ENCODE measurements around the gene GPR27. TPM values are rescaled to one million over a fixed set of nuclear protein-coding genes. Genes with fewer than 3 reads are reported as not detected.

GPR27 gene
- total and polyA plus RNA-seq, 2 experiments from 2014 or later, result 2.9 to 3.1 TPM

- Histone ChIP-seq H2AFZ (no peak overlapping the region), H3K4me3 (no peak overlapping the region), H3K9me3 (ENCODE audit: low read depth) (no peaks in the 10 kb centered on the region), H4K20me1 (ENCODE audit: insufficient read depth, poor library complexity, severe bottlenecking) (no peaks in the 10 kb centered on the region), H3K27ac (no peak overlapping the region), H3K4me2 (no peak overlapping the region), H3K36me3 (replicated peaks; ENCODE audit: insufficient read depth, low read depth) (no peaks in the 10 kb centered on the region), H3K79me2 (no peaks in the 10 kb centered on the region), H3K27me3 (peaks cover 13% of the 10 kb centered on the region), H3K9me2 (replicated peaks; ENCODE audit: insufficient read depth) (no peaks in the 10 kb centered on the region), H3K4me1 (ENCODE audit: insufficient read depth) (no peaks in the 10 kb centered on the region)
- no peak for DNase-seq (ENCODE audit: low spot score)
- WGBS (ENCODE audit: low lambda C conversion rate, missing lambda C conversion rate), result 88% methylated on average over 2 of the region's 2 CpGs
- no peak for TF ChIP-seq CTCF (IDR thresholded peaks at IDR 0.05; ENCODE audit: poor library complexity)
- no peak for TF ChIP-seq EZH2phosphoT487 (IDR thresholded peaks at IDR 0.05; ENCODE audit: low read depth, severe bottlenecking, unreplicated experiment)
- no peak for TF ChIP-seq EZH2 (IDR thresholded peaks at IDR 0.05; ENCODE audit: borderline replicate concordance)
These were observed 48.3 kb downstream of the GPR27 start for GRCh38 chr3:71801986-71802385.

GRCh38 chr3:71803248-71803647, 49.6 kb downstream of the GPR27 start:
- Histone ChIP-seq H3K79me2 (no peaks in the 10 kb centered on the region), H4K20me1 (ENCODE audit: insufficient read depth, poor library complexity, severe bottlenecking) (no peaks in the 10 kb centered on the region), H3K36me3 (replicated peaks; ENCODE audit: insufficient read depth, low read depth) (no peaks in the 10 kb centered on the region), H3K27me3 (peaks cover 13% of the 10 kb centered on the region), H3K4me1 (ENCODE audit: insufficient read depth) (no peaks in the 10 kb centered on the region), H3K4me2 (no peak overlapping the region), H3K9me2 (replicated peaks; ENCODE audit: insufficient read depth) (no peaks in the 10 kb centered on the region), H2AFZ (no peak overlapping the region), H3K9me3 (ENCODE audit: low read depth) (no peaks in the 10 kb centered on the region), H3K4me3 (no peak overlapping the region), H3K27ac (no peak overlapping the region)
- no peak for TF ChIP-seq EZH2 (IDR thresholded peaks at IDR 0.05; ENCODE audit: borderline replicate concordance)
- TF ChIP-seq EZH2phosphoT487 (IDR thresholded peaks at IDR 0.05; ENCODE audit: low read depth, severe bottlenecking, unreplicated experiment), result no peak
- TF ChIP-seq CTCF (IDR thresholded peaks at IDR 0.05; ENCODE audit: poor library complexity), result no peak
- 80% methylated on average over 3 of the region's 3 CpGs for WGBS (ENCODE audit: low lambda C conversion rate, missing lambda C conversion rate)
- no peak for DNase-seq (ENCODE audit: low spot score)

- no peaks in the 10 kb centered on the region for H3K4me1 ChIP-seq (ENCODE audit: insufficient read depth)
- H2AFZ ChIP-seq, result no peak overlapping the region
- no peaks in the 10 kb centered on the region for H3K9me2 ChIP-seq (replicated peaks; ENCODE audit: insufficient read depth)
- no peaks in the 10 kb centered on the region for H4K20me1 ChIP-seq (ENCODE audit: insufficient read depth, poor library complexity, severe bottlenecking)
- no peaks in the 10 kb centered on the region for H3K9me3 ChIP-seq (ENCODE audit: low read depth)
- H3K4me2 ChIP-seq, result no peak overlapping the region
- H3K4me3 ChIP-seq, result no peak overlapping the region
- WGBS (ENCODE audit: low lambda C conversion rate, missing lambda C conversion rate), result 92% methylated on average over 3 of the region's 3 CpGs
- no peaks in the 10 kb centered on the region for H3K36me3 ChIP-seq (replicated peaks; ENCODE audit: insufficient read depth, low read depth)
- DNase-seq (ENCODE audit: low spot score), result no peak
- no peak overlapping the region for H3K27ac ChIP-seq
- TF ChIP-seq CTCF (IDR thresholded peaks at IDR 0.05; ENCODE audit: poor library complexity), result no peak
- TF ChIP-seq EZH2phosphoT487 (IDR thresholded peaks at IDR 0.05; ENCODE audit: low read depth, severe bottlenecking, unreplicated experiment), result no peak
- TF ChIP-seq EZH2 (IDR thresholded peaks at IDR 0.05; ENCODE audit: borderline replicate concordance), result no peak
- H3K79me2 ChIP-seq, result no peaks in the 10 kb centered on the region
- H3K27me3 ChIP-seq, result peaks cover 6% of the 10 kb centered on the region
These were observed 51.5 kb downstream of the GPR27 start for GRCh38 chr3:71805199-71805598.

- H3K4me3 ChIP-seq, result no peak overlapping the region
- peaks cover 6% of the 10 kb centered on the region for H3K27me3 ChIP-seq
- H3K4me1 ChIP-seq (ENCODE audit: insufficient read depth), result no peaks in the 10 kb centered on the region
- no peaks in the 10 kb centered on the region for H3K79me2 ChIP-seq
- TF ChIP-seq EZH2 (IDR thresholded peaks at IDR 0.05; ENCODE audit: borderline replicate concordance) (no peak), EZH2phosphoT487 (IDR thresholded peaks at IDR 0.05; ENCODE audit: low read depth, severe bottlenecking, unreplicated experiment) (no peak), CTCF (IDR thresholded peaks at IDR 0.05; ENCODE audit: poor library complexity) (no peak)
- H2AFZ ChIP-seq, result no peak overlapping the region
- no peak for DNase-seq (ENCODE audit: low spot score)
- H4K20me1 ChIP-seq (ENCODE audit: insufficient read depth, poor library complexity, severe bottlenecking), result no peaks in the 10 kb centered on the region
- 88% methylated on average over 2 of the region's 2 CpGs for WGBS (ENCODE audit: low lambda C conversion rate, missing lambda C conversion rate)
- H3K9me2 ChIP-seq (replicated peaks; ENCODE audit: insufficient read depth), result no peaks in the 10 kb centered on the region
- no peaks in the 10 kb centered on the region for H3K36me3 ChIP-seq (replicated peaks; ENCODE audit: insufficient read depth, low read depth)
- H3K9me3 ChIP-seq (ENCODE audit: low read depth), result no peaks in the 10 kb centered on the region
- H3K4me2 ChIP-seq, result no peak overlapping the region
- H3K27ac ChIP-seq, result no peak overlapping the region
These were observed 52.0 kb downstream of the GPR27 start for GRCh38 chr3:71805691-71806090.

Data from hepatocyte (in vitro differentiated cells).